ENCODE measurements around the gene IYD. TPM values are rescaled to one million over a fixed set of nuclear protein-coding genes. Genes with fewer than 3 reads are reported as not detected.
"Not testable (repeated sequence)": the region's sequence is repeated elsewhere in the genome, so short reads cannot be mapped to it uniquely, and the experiment has no call there.

IYD gene
- total and polyA plus RNA-seq, 4 donors, result 1.6 TPM; not detected in 3

DNA sequence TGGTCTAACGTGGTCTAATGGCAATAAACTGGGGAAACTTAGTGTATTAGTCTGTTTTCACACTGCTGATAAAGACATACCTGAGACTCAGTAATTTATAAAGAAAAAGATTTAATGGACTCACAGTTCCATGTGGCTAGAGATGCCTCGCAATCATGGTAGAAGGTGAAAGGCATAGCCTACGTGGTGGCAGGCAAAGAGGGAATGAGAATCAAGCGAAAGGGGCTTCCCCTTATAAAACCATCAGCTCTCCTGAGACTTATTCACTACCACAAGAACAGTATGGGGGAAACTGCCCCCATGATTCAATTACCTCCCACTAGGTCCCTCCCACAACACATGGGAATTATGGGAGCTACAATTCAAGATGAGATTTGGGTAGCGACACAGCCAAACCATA lies 5.5 kb downstream of the IYD start:
- 58 to 82% methylated on average over 5 of the region's 5 CpGs for WGBS, 2 donors
- H3K27ac ChIP-seq (ENCODE audit: low read depth in 1 of 2, low read length in 2 of 2); ATAC-seq (ENCODE audit: low FRiP score); H3K4me3 ChIP-seq (ENCODE audit: low read length in 2 of 2); H3K27me3 ChIP-seq (ENCODE audit: control insufficient read depth in 1 of 2, insufficient read depth in 2 of 2, low read length in 1 of 2); H3K9me3 ChIP-seq (ENCODE audit: control insufficient read depth, low read length); DNase-seq; H3K36me3 ChIP-seq (ENCODE audit: control insufficient read depth in 1 of 2, insufficient read depth in 2 of 2, low read length in 1 of 2); H3K4me1 ChIP-seq (ENCODE audit: control insufficient read depth in 1 of 2, insufficient read depth in 2 of 2, low read length in 2 of 2): not testable (repeated sequence)
- intact Hi-C loops (cut with DNase I), result loop anchor here in 1 of 2 donors (10.0 kb wide), 1 partner anchor 220 kb away; no protein-coding TSS in a partner anchor

DNA sequence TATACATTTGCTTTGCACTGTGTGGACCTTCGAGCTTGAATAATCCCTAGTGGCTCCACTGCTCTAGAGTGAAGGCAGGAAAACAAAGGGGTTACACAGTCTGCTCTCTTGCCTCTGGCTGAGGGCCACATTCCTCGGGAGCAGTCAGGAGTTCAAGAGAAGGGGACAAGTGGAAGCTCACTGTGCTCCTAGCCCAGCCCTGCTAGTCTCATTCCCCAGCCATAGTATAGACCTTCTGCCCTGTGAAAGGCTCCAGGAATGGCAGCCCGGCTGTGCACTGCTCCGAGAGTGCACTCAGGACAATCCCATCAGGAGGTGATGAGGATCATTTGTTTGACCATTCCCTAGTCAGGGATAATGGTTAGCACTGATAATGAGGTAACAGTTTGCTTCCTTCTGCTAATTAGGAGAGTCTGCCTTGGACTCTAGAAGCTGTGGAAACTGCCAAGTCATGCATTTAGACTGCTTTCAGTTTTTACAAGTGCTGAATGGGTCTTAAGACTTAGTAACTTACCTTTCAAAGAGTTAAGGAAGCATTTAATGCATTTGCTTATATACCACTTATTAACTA lies 8.5 kb downstream of the IYD start:
- no peak for DNase-seq
- Histone ChIP-seq H3K27ac (ENCODE audit: low read depth in 1 of 2, low read length in 2 of 2) (no peak overlapping the region), H3K9me3 (ENCODE audit: control insufficient read depth, low read length) (no peaks in the 10 kb centered on the region), H3K4me3 (ENCODE audit: low read length in 2 of 2) (no peak overlapping the region), H3K4me1 (ENCODE audit: control insufficient read depth in 1 of 2, insufficient read depth in 2 of 2, low read length in 2 of 2) (peaks cover 0 to 2% of the 10 kb centered on the region in 2 donors), H3K36me3 (ENCODE audit: control insufficient read depth in 1 of 2, insufficient read depth in 2 of 2, low read length in 1 of 2) (no peaks in the 10 kb centered on the region), H3K27me3 (ENCODE audit: control insufficient read depth in 1 of 2, insufficient read depth in 2 of 2, low read length in 1 of 2) (no peaks in the 10 kb centered on the region)
- WGBS, 2 donors, result 42 to 54% methylated on average over 4 of the region's 4 CpGs
- intact Hi-C loops (cut with DNase I), result loop anchor here in 1 of 2 donors (10.0 kb wide), 1 partner anchor 222 kb away; no protein-coding TSS in a partner anchor
- no peak for ATAC-seq (ENCODE audit: low FRiP score)

DNA sequence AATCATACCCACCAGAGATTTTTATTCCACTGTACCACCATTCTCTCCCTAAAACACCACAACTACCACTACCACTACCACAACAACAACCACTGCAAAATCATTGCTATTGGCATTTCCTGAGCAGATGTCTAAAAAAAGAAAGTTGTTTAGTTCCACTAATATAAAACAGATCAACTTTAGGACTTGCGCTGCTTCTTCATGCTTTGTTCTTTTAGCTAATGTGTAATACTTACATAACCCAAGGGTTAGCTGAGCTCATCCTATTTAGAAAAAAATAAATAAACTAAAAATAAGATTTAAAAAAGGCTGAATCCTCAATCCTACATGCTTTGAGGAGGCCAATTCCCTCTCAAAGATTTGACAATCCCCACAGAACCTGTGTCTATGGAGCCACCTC lies 11.4 kb downstream of the IYD start:
- H3K27ac ChIP-seq (ENCODE audit: low read depth in 1 of 2, low read length in 2 of 2), result no peak overlapping the region
- DNase-seq (no peak), ATAC-seq (ENCODE audit: low FRiP score) (no peak)
- intact Hi-C loops (cut with DNase I), result no loop called here
- no peaks in the 10 kb centered on the region for H3K9me3 ChIP-seq (ENCODE audit: control insufficient read depth, low read length)
- peaks cover 0 to 2% of the 10 kb centered on the region in 2 donors for H3K4me1 ChIP-seq (ENCODE audit: control insufficient read depth in 1 of 2, insufficient read depth in 2 of 2, low read length in 2 of 2)
- no peak overlapping the region for H3K4me3 ChIP-seq (ENCODE audit: low read length in 2 of 2)
- WGBS, 2 donors, result 84 to 91% methylated on average over 1 of the region's 1 CpG
- no peaks in the 10 kb centered on the region for H3K27me3 ChIP-seq (ENCODE audit: control insufficient read depth in 1 of 2, insufficient read depth in 2 of 2, low read length in 1 of 2)
- no peaks in the 10 kb centered on the region for H3K36me3 ChIP-seq (ENCODE audit: control insufficient read depth in 1 of 2, insufficient read depth in 2 of 2, low read length in 1 of 2)

DNA sequence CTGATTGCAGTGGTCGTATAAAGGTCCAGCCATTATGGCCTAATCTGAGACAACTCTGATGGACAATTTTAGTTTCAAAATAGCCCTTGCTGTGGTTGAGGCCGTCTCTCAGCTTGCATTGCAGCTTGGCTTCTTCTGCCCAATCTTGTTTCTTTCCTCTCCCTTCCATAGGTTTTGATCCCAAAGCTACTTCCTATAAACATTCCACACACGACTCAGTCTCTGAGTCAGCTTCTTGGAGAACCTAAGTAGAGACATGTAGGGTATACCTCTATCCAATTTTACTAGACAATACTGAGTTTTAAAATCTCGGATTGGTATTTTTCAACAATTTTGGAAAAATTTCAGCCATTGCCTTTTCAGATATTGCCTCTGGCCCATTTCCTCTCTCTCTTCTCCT lies 13.4 kb downstream of the IYD start:
- 78 to 80% methylated on average over 4 of the region's 4 CpGs for WGBS, 2 donors
- intact Hi-C loops (cut with DNase I), result no loop called here
- H3K36me3 ChIP-seq (ENCODE audit: control insufficient read depth in 1 of 2, insufficient read depth in 2 of 2, low read length in 1 of 2), result no peaks in the 10 kb centered on the region
- H3K27ac ChIP-seq (ENCODE audit: low read depth in 1 of 2, low read length in 2 of 2), result no peak overlapping the region
- ATAC-seq (ENCODE audit: low FRiP score) (no peak), DNase-seq (no peak)
- peaks cover 0 to 2% of the 10 kb centered on the region in 2 donors for H3K4me1 ChIP-seq (ENCODE audit: control insufficient read depth in 1 of 2, insufficient read depth in 2 of 2, low read length in 2 of 2)
- H3K9me3 ChIP-seq (ENCODE audit: control insufficient read depth, low read length), result no peaks in the 10 kb centered on the region
- H3K27me3 ChIP-seq (ENCODE audit: control insufficient read depth in 1 of 2, insufficient read depth in 2 of 2, low read length in 1 of 2), result no peaks in the 10 kb centered on the region
- no peak overlapping the region for H3K4me3 ChIP-seq (ENCODE audit: low read length in 2 of 2)

DNA sequence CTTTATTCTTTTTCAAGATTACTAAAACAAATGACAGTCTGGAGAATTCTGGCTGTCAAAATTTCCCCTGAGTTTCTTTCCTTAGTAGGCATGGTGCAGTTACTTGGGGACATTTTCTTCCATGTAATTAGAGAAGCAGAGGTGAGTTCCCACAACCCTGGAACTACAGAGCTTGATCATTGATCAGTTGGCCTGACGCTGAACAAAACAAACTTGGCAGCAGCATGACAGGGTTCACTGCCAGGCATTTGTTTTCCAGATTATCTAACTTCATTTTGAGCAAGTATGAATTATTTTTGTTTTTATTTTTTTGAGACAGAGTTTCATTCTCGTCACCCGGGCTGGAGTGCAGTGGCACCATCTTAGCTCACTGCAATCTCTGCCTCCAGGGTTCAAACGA lies 22.6 kb downstream of the IYD start:
- H3K4me1 ChIP-seq (ENCODE audit: control insufficient read depth in 1 of 2, insufficient read depth in 2 of 2, low read length in 2 of 2), result no peaks in the 10 kb centered on the region
- no peaks in the 10 kb centered on the region for H3K27me3 ChIP-seq (ENCODE audit: control insufficient read depth in 1 of 2, insufficient read depth in 2 of 2, low read length in 1 of 2)
- H3K9me3 ChIP-seq (ENCODE audit: control insufficient read depth, low read length), result no peaks in the 10 kb centered on the region
- 74 to 79% methylated on average over 4 of the region's 4 CpGs for WGBS, 2 donors
- H3K27ac ChIP-seq (ENCODE audit: low read depth in 1 of 2, low read length in 2 of 2), result no peak overlapping the region
- ATAC-seq (ENCODE audit: low FRiP score) (no peak), DNase-seq (no peak)
- no peak overlapping the region for H3K4me3 ChIP-seq (ENCODE audit: low read length in 2 of 2)
- H3K36me3 ChIP-seq (ENCODE audit: control insufficient read depth in 1 of 2, insufficient read depth in 2 of 2, low read length in 1 of 2), result no peaks in the 10 kb centered on the region
- intact Hi-C loops (cut with DNase I), result no loop called here

DNA sequence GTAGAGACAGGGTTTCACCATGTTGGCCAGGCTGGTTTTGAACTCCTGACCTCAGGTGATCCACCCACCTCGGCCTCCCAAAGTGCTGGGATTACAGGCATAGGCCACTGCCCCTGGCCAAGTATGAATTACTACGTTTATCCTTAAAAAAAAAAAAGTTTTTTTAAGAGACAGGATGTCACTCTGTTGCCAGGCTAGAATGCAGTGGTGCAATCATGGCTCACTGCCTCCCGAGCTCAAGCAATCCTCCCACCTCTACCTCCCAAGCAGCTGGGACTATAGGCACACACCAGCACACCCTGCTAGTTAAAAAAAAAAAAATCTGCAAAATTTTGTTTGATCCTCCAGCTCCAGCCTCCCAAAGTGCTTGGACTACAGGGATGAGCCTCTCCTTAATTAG lies 23.1 kb downstream of the IYD start:
- ATAC-seq (ENCODE audit: low FRiP score), result no peak
- 72 to 78% methylated on average over 3 of the region's 3 CpGs for WGBS, 2 donors
- intact Hi-C loops (cut with DNase I), result no loop called here

DNA sequence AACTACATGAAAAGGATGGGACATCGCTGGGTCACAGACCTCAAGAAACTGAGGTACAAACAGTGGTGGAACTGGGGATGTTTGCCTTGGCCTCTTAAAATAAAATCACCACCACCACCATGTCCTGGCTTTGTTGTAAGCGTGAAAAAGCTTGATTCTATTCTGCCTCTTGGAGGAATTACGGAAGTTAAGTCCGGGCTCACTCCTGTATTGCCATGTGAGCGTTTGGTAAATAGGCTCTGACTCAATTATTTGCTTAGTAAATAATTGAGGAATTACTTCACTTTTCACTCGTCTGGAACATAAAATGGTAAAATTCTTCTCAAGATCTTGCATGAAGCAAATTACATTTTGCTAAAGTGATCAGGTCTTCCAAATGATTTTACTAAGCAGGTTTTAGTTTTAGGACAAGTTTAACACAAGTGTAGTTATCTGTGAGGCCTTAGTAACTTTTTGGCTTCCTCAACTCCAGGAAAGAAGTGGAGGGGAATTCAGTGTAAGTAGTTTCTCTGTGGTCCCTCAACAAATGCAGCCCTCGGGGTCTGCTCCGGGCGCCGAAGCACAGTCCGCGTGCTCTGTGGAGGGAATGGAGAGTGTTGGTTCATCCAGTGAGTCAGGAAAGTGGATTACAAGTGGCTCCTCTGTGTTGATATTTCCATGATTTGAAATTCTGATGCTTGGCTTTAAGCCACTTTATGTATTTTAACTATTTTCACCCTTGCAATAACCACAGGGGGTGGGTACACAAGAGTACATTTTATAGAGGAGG lies 23.8 kb downstream of the IYD start:
- Histone ChIP-seq H3K36me3 (ENCODE audit: control insufficient read depth in 1 of 2, insufficient read depth in 2 of 2, low read length in 1 of 2) (no peaks in the 10 kb centered on the region), H3K27me3 (ENCODE audit: control insufficient read depth in 1 of 2, insufficient read depth in 2 of 2, low read length in 1 of 2) (no peaks in the 10 kb centered on the region), H3K9me3 (ENCODE audit: control insufficient read depth, low read length) (no peaks in the 10 kb centered on the region), H3K4me3 (ENCODE audit: low read length in 2 of 2) (no peak overlapping the region), H3K4me1 (ENCODE audit: control insufficient read depth in 1 of 2, insufficient read depth in 2 of 2, low read length in 2 of 2) (no peaks in the 10 kb centered on the region), H3K27ac (ENCODE audit: low read depth in 1 of 2, low read length in 2 of 2) (no peak overlapping the region)
- DNase-seq (no peak), ATAC-seq (ENCODE audit: low FRiP score) (no peak)
- WGBS, 2 donors, result 88 to 92% methylated on average over 12 of the region's 12 CpGs
- intact Hi-C loops (cut with DNase I), result no loop called here

More for the DNA sequence above, 23.1 kb downstream of the IYD start:
- H3K4me1 ChIP-seq (ENCODE audit: control insufficient read depth in 1 of 2, insufficient read depth in 2 of 2, low read length in 2 of 2), result no peaks in the 10 kb centered on the region
- H3K27me3 ChIP-seq (ENCODE audit: control insufficient read depth in 1 of 2, insufficient read depth in 2 of 2, low read length in 1 of 2), result no peaks in the 10 kb centered on the region
- H3K36me3 ChIP-seq (ENCODE audit: control insufficient read depth in 1 of 2, insufficient read depth in 2 of 2, low read length in 1 of 2), result no peaks in the 10 kb centered on the region
- DNase-seq, result no peak
- no peaks in the 10 kb centered on the region for H3K9me3 ChIP-seq (ENCODE audit: control insufficient read depth, low read length)
- no peak overlapping the region for H3K4me3 ChIP-seq (ENCODE audit: low read length in 2 of 2)
- no peak overlapping the region for H3K27ac ChIP-seq (ENCODE audit: low read depth in 1 of 2, low read length in 2 of 2)

DNA sequence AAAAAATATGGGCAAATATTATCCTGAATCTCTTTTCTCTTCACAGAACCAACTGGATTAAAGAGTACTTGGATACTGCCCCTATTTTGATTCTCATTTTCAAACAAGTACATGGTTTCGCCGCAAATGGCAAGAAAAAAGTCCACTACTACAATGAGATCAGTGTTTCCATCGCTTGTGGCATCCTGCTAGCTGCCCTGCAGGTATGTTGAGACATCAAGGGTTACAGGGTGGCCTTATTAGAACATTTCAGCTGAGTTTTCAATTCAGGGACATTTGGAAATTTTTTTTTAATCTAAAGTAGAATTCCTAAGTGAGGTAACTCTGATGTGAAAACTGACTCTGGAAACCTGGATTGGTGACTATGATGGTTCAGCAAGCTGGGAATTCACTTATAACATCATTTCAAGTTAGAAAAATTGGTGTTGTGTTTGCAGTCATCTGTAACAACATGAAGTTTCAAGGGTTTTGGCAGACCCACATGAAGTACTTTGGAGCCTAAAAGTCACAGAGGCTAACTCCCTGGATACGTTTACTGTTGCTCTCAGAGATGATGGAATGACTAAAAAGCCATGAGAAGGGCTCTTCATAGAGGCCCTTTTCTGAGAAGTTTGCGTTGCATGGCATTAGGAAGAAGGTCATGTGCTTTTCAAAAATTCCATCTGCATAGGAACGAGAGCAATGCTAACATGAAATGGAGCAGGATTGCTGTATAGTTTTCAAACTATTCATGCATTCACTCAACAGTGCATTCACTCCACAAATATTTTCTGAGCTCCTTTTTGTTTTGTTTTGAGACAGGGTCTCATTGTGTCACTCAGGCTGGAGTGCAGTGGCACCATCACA lies 25.5 kb downstream of the IYD start:
- intact Hi-C loops (cut with DNase I), result loop anchor here in 1 of 2 donors (2.0 kb wide), 1 partner anchor 313 kb away; no protein-coding TSS in a partner anchor
- DNase-seq, result no peak
- no peaks in the 10 kb centered on the region for H3K27me3 ChIP-seq (ENCODE audit: control insufficient read depth in 1 of 2, insufficient read depth in 2 of 2, low read length in 1 of 2)
- WGBS, 2 donors, result 91% methylated on average over 6 of the region's 6 CpGs
- no peaks in the 10 kb centered on the region for H3K36me3 ChIP-seq (ENCODE audit: control insufficient read depth in 1 of 2, insufficient read depth in 2 of 2, low read length in 1 of 2)
- H3K4me1 ChIP-seq (ENCODE audit: control insufficient read depth in 1 of 2, insufficient read depth in 2 of 2, low read length in 2 of 2), result no peaks in the 10 kb centered on the region
- no peaks in the 10 kb centered on the region for H3K9me3 ChIP-seq (ENCODE audit: control insufficient read depth, low read length)
- no peak for ATAC-seq (ENCODE audit: low FRiP score)
- H3K27ac ChIP-seq (ENCODE audit: low read depth in 1 of 2, low read length in 2 of 2), result no peak overlapping the region
- H3K4me3 ChIP-seq (ENCODE audit: low read length in 2 of 2), result no peak overlapping the region

All from aorta (tissue), 5 donors.